ENCODE data around the gene GPR18. TPM values are rescaled to one million over a fixed set of nuclear protein-coding genes. Genes with fewer than 3 reads are reported as not detected.

The GPR18 gene
- total RNA-seq, 1 experiment from 2014 or later: not detected

GRCh38 chr13:99246100-99246499, 12.1 kb downstream of the GPR18 start:
- no TSS peak for BruUV-seq (replicated peaks)
- DNase-seq (ENCODE audit: low spot score): no peak
- no peaks in the 10 kb centered on the region for H3K9me3 ChIP-seq (ENCODE audit: low read depth, low read length, poor library complexity, severe bottlenecking)
- no peak overlapping the region for H3K27ac ChIP-seq (ENCODE audit: low read depth, low read length, poor library complexity, severe bottlenecking)
- TF ChIP-seq CTCF (conservative IDR thresholded peaks at IDR 0.05; ENCODE audit: low read depth, low read length) (no peak), EZH2 (IDR thresholded peaks at IDR 0.05; ENCODE audit: borderline replicate concordance, low read depth, low read length, poor library complexity, severe bottlenecking) (no peak)
- no peaks in the 10 kb centered on the region for H3K36me3 ChIP-seq (ENCODE audit: insufficient read depth, low read length, poor library complexity, severe bottlenecking)
- intact Hi-C loops (cut with micrococcal nuclease; ENCODE audit: unreplicated experiment): no loop called here
- H3K27me3 ChIP-seq (replicated peaks; ENCODE audit: insufficient read depth, low read depth, low read length, poor library complexity): no peaks in the 10 kb centered on the region
- H3K4me1 ChIP-seq (ENCODE audit: insufficient read depth, low read length, poor library complexity, severe bottlenecking): no peaks in the 10 kb centered on the region
- POLR2A ChIA-PET (ENCODE audit: low non-redundant PET): no interaction called here
- H3K4me3 ChIP-seq (ENCODE audit: low read depth, low read length, poor library complexity, severe bottlenecking): no peak overlapping the region
- CTCF ChIA-PET: no interaction called here

GRCh38 chr13:99237981-99238662, 20.1 kb downstream of the GPR18 start:
- TF ChIP-seq EZH2 (IDR thresholded peaks at IDR 0.05; ENCODE audit: borderline replicate concordance, low read depth, low read length, poor library complexity, severe bottlenecking) (no peak), CTCF (conservative IDR thresholded peaks at IDR 0.05; ENCODE audit: low read depth, low read length) (no peak)
- Histone ChIP-seq H3K36me3 (ENCODE audit: insufficient read depth, low read length, poor library complexity, severe bottlenecking) (peaks cover 5% of the 10 kb centered on the region), H3K4me1 (ENCODE audit: insufficient read depth, low read length, poor library complexity, severe bottlenecking) (no peaks in the 10 kb centered on the region), H3K9me3 (ENCODE audit: low read depth, low read length, poor library complexity, severe bottlenecking) (no peaks in the 10 kb centered on the region), H3K27me3 (replicated peaks; ENCODE audit: insufficient read depth, low read depth, low read length, poor library complexity) (no peaks in the 10 kb centered on the region), H3K4me3 (ENCODE audit: low read depth, low read length, poor library complexity, severe bottlenecking) (no peak overlapping the region), H3K27ac (ENCODE audit: low read depth, low read length, poor library complexity, severe bottlenecking) (no peak overlapping the region)
- ChIA-PET CTCF (no interaction called here), POLR2A (ENCODE audit: low non-redundant PET) (interaction anchor here (0.5 kb wide), 1 partner anchor 10 kb away, joined by 9 read pairs; no protein-coding TSS in a partner anchor)
- BruUV-seq (replicated peaks): no TSS peak
- intact Hi-C loops (cut with micrococcal nuclease; ENCODE audit: unreplicated experiment): no loop called here
- DNase-seq (ENCODE audit: low spot score): no peak

GRCh38 chr13:99231721-99232120, 26.5 kb downstream of the GPR18 start:
- POLR2A ChIA-PET (ENCODE audit: low non-redundant PET): no interaction called here
- H3K9me3 ChIP-seq (ENCODE audit: low read depth, low read length, poor library complexity, severe bottlenecking): no peaks in the 10 kb centered on the region
- intact Hi-C loops (cut with micrococcal nuclease; ENCODE audit: unreplicated experiment): no loop called here
- no peak for DNase-seq (ENCODE audit: low spot score)
- TF ChIP-seq CTCF (conservative IDR thresholded peaks at IDR 0.05; ENCODE audit: low read depth, low read length): no peak
- no peak for TF ChIP-seq EZH2 (IDR thresholded peaks at IDR 0.05; ENCODE audit: borderline replicate concordance, low read depth, low read length, poor library complexity, severe bottlenecking)
- CTCF ChIA-PET: no interaction called here
- H3K27me3 ChIP-seq (replicated peaks; ENCODE audit: insufficient read depth, low read depth, low read length, poor library complexity): no peaks in the 10 kb centered on the region
- no peaks in the 10 kb centered on the region for H3K36me3 ChIP-seq (ENCODE audit: insufficient read depth, low read length, poor library complexity, severe bottlenecking)
- no peak overlapping the region for H3K4me3 ChIP-seq (ENCODE audit: low read depth, low read length, poor library complexity, severe bottlenecking)
- H3K4me1 ChIP-seq (ENCODE audit: insufficient read depth, low read length, poor library complexity, severe bottlenecking): peaks cover 4% of the 10 kb centered on the region
- no peak overlapping the region for H3K27ac ChIP-seq (ENCODE audit: low read depth, low read length, poor library complexity, severe bottlenecking)
- BruUV-seq (replicated peaks): no TSS peak
